ENCODE data around the gene TBC1D30.

Gene TBC1D30

DNA sequence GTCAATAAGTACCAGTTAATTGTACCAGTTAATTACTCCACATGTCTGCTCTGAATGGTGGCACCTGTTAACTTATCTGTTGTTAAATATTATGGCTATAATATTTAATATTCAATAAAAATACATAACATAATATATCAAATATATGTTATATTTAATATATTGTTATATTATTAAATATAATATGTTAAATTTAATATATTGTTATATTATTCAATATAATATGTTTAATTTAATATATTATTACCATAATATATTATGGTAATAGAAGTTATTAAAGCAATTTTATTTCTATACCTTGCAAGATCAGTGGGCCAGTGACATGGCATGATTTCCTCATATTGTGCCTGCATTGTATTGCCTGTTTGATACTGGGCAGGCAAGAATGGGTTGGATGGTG, 98.4 kb downstream of the TBC1D30 start:
- TF ChIP-seq, protein P1, sequence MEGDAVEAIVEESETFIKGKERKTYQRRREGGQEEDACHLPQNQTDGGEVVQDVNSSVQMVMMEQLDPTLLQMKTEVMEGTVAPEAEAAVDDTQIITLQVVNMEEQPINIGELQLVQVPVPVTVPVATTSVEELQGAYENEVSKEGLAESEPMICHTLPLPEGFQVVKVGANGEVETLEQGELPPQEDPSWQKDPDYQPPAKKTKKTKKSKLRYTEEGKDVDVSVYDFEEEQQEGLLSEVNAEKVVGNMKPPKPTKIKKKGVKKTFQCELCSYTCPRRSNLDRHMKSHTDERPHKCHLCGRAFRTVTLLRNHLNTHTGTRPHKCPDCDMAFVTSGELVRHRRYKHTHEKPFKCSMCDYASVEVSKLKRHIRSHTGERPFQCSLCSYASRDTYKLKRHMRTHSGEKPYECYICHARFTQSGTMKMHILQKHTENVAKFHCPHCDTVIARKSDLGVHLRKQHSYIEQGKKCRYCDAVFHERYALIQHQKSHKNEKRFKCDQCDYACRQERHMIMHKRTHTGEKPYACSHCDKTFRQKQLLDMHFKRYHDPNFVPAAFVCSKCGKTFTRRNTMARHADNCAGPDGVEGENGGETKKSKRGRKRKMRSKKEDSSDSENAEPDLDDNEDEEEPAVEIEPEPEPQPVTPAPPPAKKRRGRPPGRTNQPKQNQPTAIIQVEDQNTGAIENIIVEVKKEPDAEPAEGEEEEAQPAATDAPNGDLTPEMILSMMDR (IDR thresholded peaks at IDR 0.05; ENCODE audit: borderline replicate concordance, insufficient read depth, low read depth, low read length) = no peak
- H3K4me3 ChIP-seq (ENCODE audit: low read depth, low read length) = no peak overlapping the region

DNA sequence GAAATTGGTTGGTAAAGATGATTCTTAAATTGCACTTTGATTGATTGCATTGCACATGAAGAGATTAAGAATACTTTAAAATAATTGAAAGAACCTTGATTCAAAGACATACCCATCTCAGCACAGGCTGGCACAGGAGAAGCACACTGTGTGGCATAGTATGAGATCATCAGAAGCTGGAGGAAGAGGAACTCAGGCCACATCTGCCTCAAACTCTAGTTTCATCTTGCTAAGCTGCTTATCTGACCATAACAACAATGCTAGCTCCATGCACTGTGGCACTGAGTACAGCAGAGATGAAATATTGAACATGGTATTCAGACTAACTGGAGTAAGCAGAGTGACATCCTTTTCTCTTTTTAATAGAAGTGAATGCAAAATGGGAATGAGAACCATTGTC, 99.1 kb downstream of the TBC1D30 start:
- TF ChIP-seq, protein P1 (IDR thresholded peaks at IDR 0.05; ENCODE audit: borderline replicate concordance, insufficient read depth, low read depth, low read length) = no peak
- H3K4me3 ChIP-seq (ENCODE audit: low read depth, low read length) = no peak overlapping the region
